Activated naive CD4-positive, alpha-beta T cell treated with anti-CD3 and anti-CD28 coated beads, Interleukin-2, amount 10 ng/mL, durations not matched to agents 7 days and 5 days (primary cell): ENCODE results near the gene CCNL2.
"Not testable (repeated sequence)": the region's sequence is repeated elsewhere in the genome, so short reads cannot be mapped to it uniquely, and the experiment has no call there.

Source experiments
- CTCF ChIA-PET: fragments of 350-600 bp; sonication (Branson Sonifier 250); formaldehyde crosslinking; loops from one replicate; lab custom pipeline; 2021; ENCODE audit warnings: antibody characterized with exemption; lab: Charles Lee
- DNase-seq: peaks from one replicate; pipeline ENCODE4 v3.0.0-alpha.2; 2020
- H3K27ac Mint-ChIP-seq: one replicate; pipeline ENCODE4 v1.8.0; 2021; ENCODE audit warnings: mild to moderate bottlenecking, moderate library complexity, mixed read lengths
- H3K27me3 Mint-ChIP-seq: one replicate; pipeline ENCODE4 v1.8.0; 2021; ENCODE audit warnings: mild to moderate bottlenecking, mixed read lengths
- H3K36me3 Mint-ChIP-seq: one replicate; pipeline ENCODE4 v1.8.0; 2021; ENCODE audit warnings: mixed read lengths
- H3K4me1 Mint-ChIP-seq: one replicate; pipeline ENCODE4 v1.8.0; 2021; ENCODE audit warnings: mixed read lengths
- H3K4me3 Mint-ChIP-seq: one replicate; pipeline ENCODE4 v1.8.0; 2021; ENCODE audit warnings: mild to moderate bottlenecking, moderate library complexity, mixed read lengths
- H3K9me3 Mint-ChIP-seq: one replicate; pipeline ENCODE4 v1.8.0; 2021; ENCODE audit warnings: mixed read lengths

Gene CCNL2

GRCh38 chr1:1399187-1399871, at the start of gene CCNL2:
Gene CCNL2, minus strand, starts transcription at chr1:1399335. Its CDS starts 29 bp downstream, at chr1:1399306.
- peak within 1 kb of the TSS; percentile 89 for H3K4me3 Mint-ChIP-seq
- peak; percentile 99 for DNase-seq
- peaks cover 54% of the 10 kb centered on the region for H3K4me1 Mint-ChIP-seq
- H3K36me3 Mint-ChIP-seq: peaks cover 47% of the 10 kb centered on the region
- CTCF ChIA-PET: interaction anchor here (1.0 to 3.8 kb wide), 4 partner anchors 9 to 105 kb away, joined by 3 to 14 read pairs (median 8); no protein-coding TSS in a partner anchor
- H3K27ac Mint-ChIP-seq: peak within 1 kb of the TSS; percentile 88
- no peaks in the 10 kb centered on the region for H3K27me3 Mint-ChIP-seq
- no peaks in the 10 kb centered on the region for H3K9me3 Mint-ChIP-seq

- H3K36me3 Mint-ChIP-seq, H3K4me3 Mint-ChIP-seq, H3K9me3 Mint-ChIP-seq, H3K27ac Mint-ChIP-seq, DNase-seq, CTCF ChIA-PET, H3K4me1 Mint-ChIP-seq: not testable (repeated sequence)
- peaks cover 13% of the 10 kb centered on the region for H3K27me3 Mint-ChIP-seq
Measured at GRCh38 chr1:1446631-1447030, 47.5 kb upstream of the CCNL2 start.

GRCh38 chr1:1442069-1442770, 43.1 kb upstream of the CCNL2 start:
- H3K27me3 Mint-ChIP-seq: peaks cover 33% of the 10 kb centered on the region
- H3K4me1 Mint-ChIP-seq: no peaks in the 10 kb centered on the region
- H3K9me3 Mint-ChIP-seq: no peaks in the 10 kb centered on the region
- no peaks in the 10 kb centered on the region for H3K36me3 Mint-ChIP-seq
- CTCF ChIA-PET: interaction anchor here (1.4 to 2.8 kb wide), 3 partner anchors 11 to 44 kb away, joined by 3 to 10 read pairs (median 9); no protein-coding TSS in a partner anchor
- no peak overlapping the region for H3K4me3 Mint-ChIP-seq
- no peak overlapping the region for H3K27ac Mint-ChIP-seq
- no peak for DNase-seq

DNA sequence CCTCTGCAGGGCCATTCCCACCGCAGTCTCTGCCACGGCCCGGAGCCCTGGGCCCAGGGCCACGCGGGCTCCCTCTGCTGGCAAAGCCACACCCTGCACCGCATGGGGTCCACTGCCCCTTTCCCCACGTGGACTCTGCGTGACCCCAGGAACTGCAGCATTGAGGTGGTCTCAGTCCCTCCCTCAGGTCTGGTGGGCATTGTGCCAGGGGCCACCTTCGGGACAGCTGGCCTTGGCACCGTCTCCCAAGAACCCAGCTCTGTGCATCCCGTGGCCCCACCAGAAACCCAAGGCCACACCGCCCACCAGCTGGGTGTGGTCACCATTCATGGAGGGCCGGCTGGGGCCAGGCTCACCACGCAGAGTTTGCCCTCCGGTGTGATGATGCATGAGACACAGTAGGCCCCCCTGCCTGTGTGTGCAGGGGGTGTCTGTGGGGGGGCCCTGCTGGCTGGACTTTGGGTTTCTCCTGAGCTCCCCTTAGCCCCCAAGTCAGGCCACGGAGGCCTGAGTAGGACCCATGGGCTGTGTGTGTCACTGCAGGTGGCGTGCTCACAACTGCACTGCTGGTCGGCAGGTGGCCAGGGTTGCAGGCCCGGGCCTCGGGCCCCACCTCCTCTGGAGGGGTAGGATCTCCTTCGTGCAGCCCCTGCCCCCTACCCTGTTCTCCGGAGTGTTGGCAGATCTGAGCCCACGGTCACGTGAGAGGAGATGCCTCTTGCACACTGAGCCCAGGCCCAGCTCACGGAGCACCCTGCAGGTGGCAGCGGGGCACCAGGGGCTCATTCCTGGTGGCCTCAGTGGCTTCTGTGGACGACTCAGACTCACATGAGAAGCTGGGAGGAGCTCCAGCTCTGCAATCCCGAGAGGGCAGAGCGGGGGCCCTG, 42.1 kb upstream of the CCNL2 start:
- DNase-seq: peak; percentile 67
- H3K27ac Mint-ChIP-seq: no peak overlapping the region
- H3K4me1 Mint-ChIP-seq: peaks cover 2% of the 10 kb centered on the region
- no peak overlapping the region for H3K4me3 Mint-ChIP-seq
- H3K9me3 Mint-ChIP-seq: no peaks in the 10 kb centered on the region
- CTCF ChIA-PET: interaction anchor here (0.8 to 2.8 kb wide), 11 partner anchors 9 to 95 kb away, joined by 3 to 10 read pairs (median 4); partner anchors contain the start of gene ATAD3C
- H3K27me3 Mint-ChIP-seq: peaks cover 43% of the 10 kb centered on the region
- no peaks in the 10 kb centered on the region for H3K36me3 Mint-ChIP-seq

DNA sequence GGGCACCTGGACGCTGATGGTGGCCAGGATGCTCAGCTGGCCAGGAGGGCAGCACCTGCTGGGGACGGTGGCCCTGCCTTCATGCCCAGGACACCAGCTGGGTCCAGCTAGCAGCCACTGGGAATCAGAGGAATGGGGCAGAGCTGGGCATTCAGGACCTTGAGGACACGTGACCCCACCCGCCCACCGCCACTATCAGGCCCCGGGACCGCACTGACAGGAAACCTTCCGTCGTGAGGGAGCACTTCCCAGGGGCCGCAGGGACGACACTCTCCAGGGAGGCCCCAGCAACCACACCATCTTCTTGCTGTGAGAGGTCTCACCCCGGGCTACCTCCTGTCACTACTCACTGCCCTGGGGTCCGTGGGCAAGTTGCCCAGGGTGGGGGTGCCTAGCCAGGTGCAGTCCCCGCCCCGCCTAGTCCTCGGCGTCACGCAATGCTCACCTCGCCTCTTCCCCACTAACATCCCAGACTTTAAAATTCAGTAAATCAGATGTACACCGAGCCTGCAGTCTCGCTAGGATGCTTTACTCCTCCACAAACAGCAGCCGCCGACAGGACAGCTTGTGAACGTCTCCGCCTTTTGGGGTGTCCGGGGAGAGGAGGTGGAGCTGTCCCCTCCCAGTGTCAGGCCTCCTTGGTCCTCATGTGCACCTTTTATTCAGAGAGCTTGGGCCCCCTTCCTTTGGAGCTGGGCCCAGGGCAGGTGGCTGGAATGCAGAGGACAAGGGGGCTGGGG, 41.3 kb upstream of the CCNL2 start:
- Mint-ChIP-seq H3K36me3 (no peaks in the 10 kb centered on the region), H3K4me1 (peaks cover 4% of the 10 kb centered on the region), H3K27ac (no peak overlapping the region), H3K4me3 (no peak overlapping the region), H3K27me3 (peaks cover 48% of the 10 kb centered on the region), H3K9me3 (no peaks in the 10 kb centered on the region)
- DNase-seq: no peak
- CTCF ChIA-PET: interaction anchor here (0.8 to 2.8 kb wide), 11 partner anchors 9 to 69 kb away, joined by 3 to 10 read pairs (median 4); partner anchors contain the start of gene ATAD3C

- no peak overlapping the region for H3K4me3 Mint-ChIP-seq
- H3K27me3 Mint-ChIP-seq: peaks cover 55% of the 10 kb centered on the region
- H3K9me3 Mint-ChIP-seq: no peaks in the 10 kb centered on the region
- H3K4me1 Mint-ChIP-seq: peaks cover 9% of the 10 kb centered on the region
- DNase-seq: no peak
- H3K36me3 Mint-ChIP-seq: no peaks in the 10 kb centered on the region
- CTCF ChIA-PET: interaction anchor here (0.8 to 2.8 kb wide), 5 partner anchors 8 to 60 kb away, joined by 3 to 10 read pairs (median 6); a partner anchor contains a TSS
- H3K27ac Mint-ChIP-seq: no peak overlapping the region
Measured at GRCh38 chr1:1439546-1440261, 40.6 kb upstream of the CCNL2 start.

GRCh38 chr1:1438531-1439381, 39.6 kb upstream of the CCNL2 start:
- CTCF ChIA-PET: interaction anchor here (1.1 to 2.4 kb wide), 2 partner anchors 23 to 66 kb away, joined by 4 to 8 read pairs; no protein-coding TSS in a partner anchor
- no peak overlapping the region for H3K4me3 Mint-ChIP-seq
- no peak for DNase-seq
- peaks cover 9% of the 10 kb centered on the region for H3K4me1 Mint-ChIP-seq
- no peaks in the 10 kb centered on the region for H3K9me3 Mint-ChIP-seq
- peaks cover 62% of the 10 kb centered on the region for H3K27me3 Mint-ChIP-seq
- H3K36me3 Mint-ChIP-seq: no peaks in the 10 kb centered on the region
- H3K27ac Mint-ChIP-seq: no peak overlapping the region

GRCh38 chr1:1437904-1438376, 38.8 kb upstream of the CCNL2 start:
- Mint-ChIP-seq H3K4me3 (no peak overlapping the region), H3K4me1 (peaks cover 9% of the 10 kb centered on the region), H3K27me3 (peaks cover 70% of the 10 kb centered on the region), H3K36me3 (no peaks in the 10 kb centered on the region), H3K9me3 (no peaks in the 10 kb centered on the region), H3K27ac (no peak overlapping the region)
- DNase-seq: no peak
- CTCF ChIA-PET: interaction anchor here (0.6 to 2.4 kb wide), 3 partner anchors 24 to 67 kb away, joined by 3 to 8 read pairs (median 3); partner anchors contain the start of gene CCNL2

- no peaks in the 10 kb centered on the region for H3K36me3 Mint-ChIP-seq
- peaks cover 76% of the 10 kb centered on the region for H3K27me3 Mint-ChIP-seq
- no peak overlapping the region for H3K4me3 Mint-ChIP-seq
- H3K27ac Mint-ChIP-seq: no peak overlapping the region
- no peak for DNase-seq
- CTCF ChIA-PET: interaction anchor here (0.7 to 2.4 kb wide), 3 partner anchors 38 to 68 kb away, joined by 3 to 8 read pairs (median 3); partner anchors contain the start of gene CCNL2
- peaks cover 9% of the 10 kb centered on the region for H3K4me1 Mint-ChIP-seq
- H3K9me3 Mint-ChIP-seq: no peaks in the 10 kb centered on the region
Measured at GRCh38 chr1:1437033-1437903, 38.1 kb upstream of the CCNL2 start.

- H3K4me3 Mint-ChIP-seq: no peak overlapping the region
- peaks cover 9% of the 10 kb centered on the region for H3K4me1 Mint-ChIP-seq
- DNase-seq: no peak
- CTCF ChIA-PET: interaction anchor here (0.7 to 2.4 kb wide), 2 partner anchors 54 to 68 kb away, joined by 3 to 8 read pairs; no protein-coding TSS in a partner anchor
- no peaks in the 10 kb centered on the region for H3K36me3 Mint-ChIP-seq
- H3K27ac Mint-ChIP-seq: no peak overlapping the region
- H3K9me3 Mint-ChIP-seq: no peaks in the 10 kb centered on the region
- peaks cover 83% of the 10 kb centered on the region for H3K27me3 Mint-ChIP-seq
Measured at GRCh38 chr1:1436630-1437032, 37.5 kb upstream of the CCNL2 start.

GRCh38 chr1:1435911-1436629, 36.9 kb upstream of the CCNL2 start:
- peaks cover 86% of the 10 kb centered on the region for H3K27me3 Mint-ChIP-seq
- CTCF ChIA-PET: no interaction called here
- peak overlapping the region; percentile 50 for H3K4me3 Mint-ChIP-seq

More at GRCh38 chr1:1435911-1436629, 36.9 kb upstream of the CCNL2 start:
- DNase-seq: no peak
- Mint-ChIP-seq H3K36me3 (no peaks in the 10 kb centered on the region), H3K27ac (no peak overlapping the region), H3K4me1 (peaks cover 9% of the 10 kb centered on the region), H3K9me3 (no peaks in the 10 kb centered on the region)
